ENCODE data around the gene GPD1. TPM values are rescaled to one million over a fixed set of nuclear protein-coding genes. Genes with fewer than 3 reads are reported as not detected.

Gene GPD1
- total RNA-seq, 1 donor from 2014 or later = not detected

- no peaks in the 10 kb centered on the region for H3K9me3 Mint-ChIP-seq
- no peak overlapping the region for H3K4me3 Mint-ChIP-seq
- H3K4me1 ChIP-seq = peaks cover 8% of the 10 kb centered on the region
- peaks cover 26% of the 10 kb centered on the region for H3K36me3 Mint-ChIP-seq
- no peak overlapping the region for H3K27ac ChIP-seq
- no peak for DNase-seq (ENCODE audit: low spot score)
- H3K27me3 Mint-ChIP-seq (ENCODE audit: insufficient read depth, low read depth) = peaks cover 2% of the 10 kb centered on the region
- no peak overlapping the region for H3K27ac Mint-ChIP-seq
- H4K20me1 ChIP-seq (ENCODE audit: low read depth) = peaks cover 10% of the 10 kb centered on the region
- no peak overlapping the region for H2AFZ ChIP-seq (replicated peaks)
- no peak overlapping the region for H3K9ac ChIP-seq
- peaks cover 20% of the 10 kb centered on the region for H3K4me1 Mint-ChIP-seq
- no peaks in the 10 kb centered on the region for H3K36me3 ChIP-seq
- peaks cover 42% of the 10 kb centered on the region for H3F3A ChIP-seq (ENCODE audit: low read depth)
- H3K79me2 ChIP-seq (ENCODE audit: low read depth) = no peaks in the 10 kb centered on the region
- H3K4me2 ChIP-seq = no peak overlapping the region
- no peaks in the 10 kb centered on the region for H3K27me3 ChIP-seq
- no peak for TF ChIP-seq CTCF (IDR thresholded peaks at IDR 0.05)
- no peak for TF ChIP-seq EZH2 (IDR thresholded peaks at IDR 0.05)
- no peak for TF ChIP-seq EZH2phosphoT487 (IDR thresholded peaks at IDR 0.05)
- no peak overlapping the region for H3K4me3 ChIP-seq
- no peaks in the 10 kb centered on the region for H3K9me3 ChIP-seq (ENCODE audit: low read depth)
Measured at GRCh38 chr12:50102131-50102531, 1.7 kb upstream of the GPD1 start.

- Mint-ChIP-seq H3K27ac (peak overlapping the region; percentile 2), H3K4me3 (no peak overlapping the region), H3K9me3 (no peaks in the 10 kb centered on the region), H3K27me3 (ENCODE audit: insufficient read depth, low read depth) (peaks cover 2% of the 10 kb centered on the region), H3K4me1 (peaks cover 25% of the 10 kb centered on the region), H3K36me3 (peaks cover 25% of the 10 kb centered on the region)
- Histone ChIP-seq H3K27me3 (no peaks in the 10 kb centered on the region), H4K20me1 (ENCODE audit: low read depth) (peaks cover 10% of the 10 kb centered on the region), H3K4me3 (no peak overlapping the region), H3K4me2 (no peak overlapping the region), H2AFZ (replicated peaks) (no peak overlapping the region), H3K9ac (no peak overlapping the region), H3K4me1 (peaks cover 8% of the 10 kb centered on the region), H3K9me3 (ENCODE audit: low read depth) (no peaks in the 10 kb centered on the region), H3K36me3 (no peaks in the 10 kb centered on the region), H3K79me2 (ENCODE audit: low read depth) (no peaks in the 10 kb centered on the region), H3K27ac (no peak overlapping the region), H3F3A (ENCODE audit: low read depth) (peaks cover 41% of the 10 kb centered on the region)
- no peak for DNase-seq (ENCODE audit: low spot score)
- TF ChIP-seq CTCF (IDR thresholded peaks at IDR 0.05) (no peak), EZH2phosphoT487 (IDR thresholded peaks at IDR 0.05) (no peak), EZH2 (IDR thresholded peaks at IDR 0.05) (no peak)
Measured at GRCh38 chr12:50102646-50103309, 1.0 kb upstream of the GPD1 start.

- H3K36me3 ChIP-seq = no peaks in the 10 kb centered on the region
- H3K27ac ChIP-seq = no peak overlapping the region
- H3K4me2 ChIP-seq = no peak overlapping the region
- peaks cover 10% of the 10 kb centered on the region for H4K20me1 ChIP-seq (ENCODE audit: low read depth)
- H3K4me1 Mint-ChIP-seq = peaks cover 31% of the 10 kb centered on the region
- no peaks in the 10 kb centered on the region for H3K79me2 ChIP-seq (ENCODE audit: low read depth)
- H3K27me3 Mint-ChIP-seq (ENCODE audit: insufficient read depth, low read depth) = peaks cover 4% of the 10 kb centered on the region
- no peak overlapping the region for H3K4me3 ChIP-seq
- TF ChIP-seq CTCF (IDR thresholded peaks at IDR 0.05) (no peak), EZH2phosphoT487 (IDR thresholded peaks at IDR 0.05) (no peak), EZH2 (IDR thresholded peaks at IDR 0.05) (no peak)
- H3K36me3 Mint-ChIP-seq = peaks cover 21% of the 10 kb centered on the region
- H3K27me3 ChIP-seq = no peaks in the 10 kb centered on the region
- H3K9me3 ChIP-seq (ENCODE audit: low read depth) = no peaks in the 10 kb centered on the region
- no peak for DNase-seq (ENCODE audit: low spot score)
- H3F3A ChIP-seq (ENCODE audit: low read depth) = peaks cover 36% of the 10 kb centered on the region
- peak overlapping the region; percentile 2 for H3K27ac Mint-ChIP-seq
- no peak overlapping the region for H2AFZ ChIP-seq (replicated peaks)
- no peak overlapping the region for H3K9ac ChIP-seq
- peaks cover 8% of the 10 kb centered on the region for H3K4me1 ChIP-seq
- H3K4me3 Mint-ChIP-seq = no peak overlapping the region
- H3K9me3 Mint-ChIP-seq = no peaks in the 10 kb centered on the region
Measured at GRCh38 chr12:50103351-50103750, 457 bp upstream of the GPD1 start.
